B cell (primary cell): ENCODE data around the gene SELENOV.

Experiments used
- CTCF ChIP-seq: fragments of 200-600 bp; IDR thresholded peaks from one replicate; pipeline ENCODE4 v1.8.0; 2022; ENCODE audit warnings: antibody characterized with exemption, mild to moderate bottlenecking
- EZH2 ChIP-seq: IDR thresholded peaks from 2 replicates; pipeline ENCODE4 v1.6.1; 2012; ENCODE audit warnings: borderline replicate concordance, low read depth, mild to moderate bottlenecking, moderate library complexity, low read length; ENCODE audit not compliant: insufficient read depth, poor library complexity, severe bottlenecking

GRCh38 chr19:39568604-39569003 lies 53.7 kb downstream of the SELENOV start:
- TF ChIP-seq CTCF = no peak
- TF ChIP-seq EZH2 = no peak
